K562 (cell line): ENCODE measurements around the gene AGPAT1. TPM values are rescaled to one million over a fixed set of nuclear protein-coding genes. Genes with fewer than 3 reads are reported as not detected.

Experiments used
- EP400 ChIP-seq: fragments of 450-650 bp; IDR thresholded peaks from 2 replicates; pipeline ENCODE4 v1.6.1; 2017; ENCODE audit warnings: antibody characterized with exemption, mild to moderate bottlenecking, moderate library complexity
- HCFC1 ChIP-seq: IDR thresholded peaks from 2 replicates; pipeline ENCODE4 v1.6.1; 2012; ENCODE audit warnings: low read depth, low read length, improper control_type of control experiment
- JUNB ChIP-seq: fragments of 450-650 bp; formaldehyde crosslinking; conservative IDR thresholded peaks from 2 replicates; pipeline ENCODE4 v1.4.0; 2020; ENCODE audit warnings: mild to moderate bottlenecking
- NFIC ChIP-seq: fragments of 450-650 bp; IDR thresholded peaks from 2 replicates; pipeline ENCODE4 v1.6.1; 2017; ENCODE audit warnings: mild to moderate bottlenecking, inconsistent platforms
- PRMT5 ChIP-seq: sonication (generic); formaldehyde crosslinking; IDR thresholded peaks from 2 replicates; pipeline ENCODE4 v1.5.0; 2020; ENCODE audit warnings: missing genetic modification reagents
- RBM39 ChIP-seq: fragments of 200-400 bp; formaldehyde crosslinking; optimal IDR thresholded peaks from 2 replicates; pipeline ENCODE3; 2018; ENCODE audit warnings: low read depth, low read length
- ZNF316 ChIP-seq: fragments of 450-650 bp; IDR thresholded peaks from 2 replicates; pipeline ENCODE4 v1.6.1; 2016
- ZNF766 ChIP-seq: fragments of 200-800 bp; sonication (Bioruptor generic); conservative IDR thresholded peaks from 2 replicates; pipeline ENCODE4 v1.6.1; 2016; ENCODE audit warnings: missing genetic modification characterization, missing compliant biosample characterization
- polyA plus RNA-seq, 8 experiments: library from polyadenylated mRNA; depleted of rRNA in 4 of 8; stranded (reverse) in 5 of 8; unstranded in 3 of 8; fragments of >200 nt; fragmentation: Nextera tagmentation in 2 of 8; fragmentation: Illumina TruSeq in 1 of 8; extraction: Ambion mirVana in 2 of 8; extraction: Trizol in 1 of 8; gene quantifications; 2 replicates each; pipeline versions ENCODE4 v1.2.1 to v1.2.3, GENCODE V29; 2011 to 2014; ENCODE audit warnings: inconsistent platforms in 1 of 8, missing spikeins in 1 of 8
- total RNA-seq, 7 experiments: library from RNA; depleted of rRNA in 6 of 7; stranded (reverse); fragments of >200 nt in 6 of 7; fragmentation: Illumina TruSeq in 2 of 7; extraction: Trizol in 2 of 7; gene quantifications; 2 replicates each; pipeline versions ENCODE4 v1.2.1 to v1.2.3, GENCODE V29; 2011 to 2021; ENCODE audit warnings: low replicate concordance in 1 of 7
- TF ChIP-seq, protein P1 (sequence below), 2 experiments: fragments of 450-650 bp; formaldehyde crosslinking in 1 of 2; IDR thresholded peaks; 2 replicates each; pipeline versions ENCODE4 v1.4.0 to v1.6.1; 2014 to 2020; ENCODE audit warnings: mild to moderate bottlenecking in 2 of 2, borderline replicate concordance in 1 of 2, low read depth in 1 of 2
- TF ChIP-seq, protein P2 (sequence below): sonication (generic); formaldehyde crosslinking; IDR thresholded peaks from 2 replicates; pipeline ENCODE4 v1.8.0; 2022; ENCODE audit warnings: missing genetic modification reagents, mild to moderate bottlenecking, borderline replicate concordance
- TF ChIP-seq, protein P3 (sequence below): fragments of 200-800 bp; sonication (Bioruptor generic); IDR thresholded peaks from 2 replicates; pipeline ENCODE4 v1.6.1; 2017; ENCODE audit warnings: missing genetic modification characterization, missing compliant biosample characterization
- TF ChIP-seq, protein P4 (sequence below): sonication (generic); formaldehyde crosslinking; IDR thresholded peaks from 2 replicates; pipeline ENCODE4 v1.8.1; 2023; ENCODE audit warnings: mild to moderate bottlenecking, missing genetic modification reagents

AGPAT1 gene
- total and polyA plus RNA-seq, 9 of the 15 experiments (the other 6 are each of a cell fraction or from before 2014, with no cell fraction given), result 37.9 to 176 (median 69.4) TPM

DNA sequence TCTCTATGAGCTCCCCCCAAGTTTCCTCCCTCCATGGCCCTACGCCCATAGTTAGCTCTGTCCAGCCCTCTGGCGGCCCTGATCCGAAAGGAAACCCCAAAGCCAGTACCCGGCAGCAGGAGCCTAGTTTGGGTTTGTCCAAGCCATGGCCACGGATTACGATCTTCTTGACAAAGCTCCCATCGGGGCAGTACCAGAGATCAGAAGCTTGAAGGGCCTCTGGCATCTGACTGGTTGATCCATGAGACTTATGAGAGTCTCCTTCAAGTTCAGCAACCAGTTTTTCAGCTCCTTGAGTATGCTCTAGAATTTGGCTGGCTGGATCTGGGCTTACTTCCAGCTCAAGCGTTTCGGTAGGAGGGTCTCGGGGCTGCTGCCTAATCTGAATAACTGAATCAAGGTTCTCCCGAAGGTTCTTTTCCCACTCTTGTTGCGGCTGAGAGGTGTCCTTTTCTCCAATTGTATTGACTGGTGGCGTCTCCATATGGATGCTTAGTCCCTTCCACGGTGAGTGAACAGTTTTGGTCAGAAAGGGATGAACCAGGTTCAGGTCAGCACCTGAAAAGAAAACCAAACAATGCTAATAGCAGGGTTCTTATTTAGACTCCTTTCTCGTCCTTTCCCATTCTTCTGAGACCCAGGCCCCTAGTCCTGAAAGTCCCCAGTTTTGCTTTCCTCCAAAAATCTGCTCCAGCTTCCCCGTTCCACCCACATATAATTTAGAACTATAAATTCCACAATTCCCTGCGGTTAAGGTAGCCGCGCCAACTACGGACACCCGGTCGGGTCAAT, 46.4 kb downstream of the AGPAT1 start (continued):
- TF ChIP-seq, protein P1, sequence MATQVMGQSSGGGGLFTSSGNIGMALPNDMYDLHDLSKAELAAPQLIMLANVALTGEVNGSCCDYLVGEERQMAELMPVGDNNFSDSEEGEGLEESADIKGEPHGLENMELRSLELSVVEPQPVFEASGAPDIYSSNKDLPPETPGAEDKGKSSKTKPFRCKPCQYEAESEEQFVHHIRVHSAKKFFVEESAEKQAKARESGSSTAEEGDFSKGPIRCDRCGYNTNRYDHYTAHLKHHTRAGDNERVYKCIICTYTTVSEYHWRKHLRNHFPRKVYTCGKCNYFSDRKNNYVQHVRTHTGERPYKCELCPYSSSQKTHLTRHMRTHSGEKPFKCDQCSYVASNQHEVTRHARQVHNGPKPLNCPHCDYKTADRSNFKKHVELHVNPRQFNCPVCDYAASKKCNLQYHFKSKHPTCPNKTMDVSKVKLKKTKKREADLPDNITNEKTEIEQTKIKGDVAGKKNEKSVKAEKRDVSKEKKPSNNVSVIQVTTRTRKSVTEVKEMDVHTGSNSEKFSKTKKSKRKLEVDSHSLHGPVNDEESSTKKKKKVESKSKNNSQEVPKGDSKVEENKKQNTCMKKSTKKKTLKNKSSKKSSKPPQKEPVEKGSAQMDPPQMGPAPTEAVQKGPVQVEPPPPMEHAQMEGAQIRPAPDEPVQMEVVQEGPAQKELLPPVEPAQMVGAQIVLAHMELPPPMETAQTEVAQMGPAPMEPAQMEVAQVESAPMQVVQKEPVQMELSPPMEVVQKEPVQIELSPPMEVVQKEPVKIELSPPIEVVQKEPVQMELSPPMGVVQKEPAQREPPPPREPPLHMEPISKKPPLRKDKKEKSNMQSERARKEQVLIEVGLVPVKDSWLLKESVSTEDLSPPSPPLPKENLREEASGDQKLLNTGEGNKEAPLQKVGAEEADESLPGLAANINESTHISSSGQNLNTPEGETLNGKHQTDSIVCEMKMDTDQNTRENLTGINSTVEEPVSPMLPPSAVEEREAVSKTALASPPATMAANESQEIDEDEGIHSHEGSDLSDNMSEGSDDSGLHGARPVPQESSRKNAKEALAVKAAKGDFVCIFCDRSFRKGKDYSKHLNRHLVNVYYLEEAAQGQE (IDR thresholded peaks at IDR 0.05; ENCODE audit: borderline replicate concordance), result peak; percentile 85
- TF ChIP-seq, protein P1 (CRISPR knock-in tag; IDR thresholded peaks at IDR 0.05; ENCODE audit: low read depth), result 0 out of 2 replicates have a peak, but pooled peaks have one; percentile 5
- no peak for TF ChIP-seq EP400
- no peak for TF ChIP-seq JUNB (CRISPR knock-in tag)
- peak; percentile 72 for TF ChIP-seq HCFC1
- no peak for TF ChIP-seq PRMT5 (CRISPR knock-in tag)
- TF ChIP-seq, protein P2, sequence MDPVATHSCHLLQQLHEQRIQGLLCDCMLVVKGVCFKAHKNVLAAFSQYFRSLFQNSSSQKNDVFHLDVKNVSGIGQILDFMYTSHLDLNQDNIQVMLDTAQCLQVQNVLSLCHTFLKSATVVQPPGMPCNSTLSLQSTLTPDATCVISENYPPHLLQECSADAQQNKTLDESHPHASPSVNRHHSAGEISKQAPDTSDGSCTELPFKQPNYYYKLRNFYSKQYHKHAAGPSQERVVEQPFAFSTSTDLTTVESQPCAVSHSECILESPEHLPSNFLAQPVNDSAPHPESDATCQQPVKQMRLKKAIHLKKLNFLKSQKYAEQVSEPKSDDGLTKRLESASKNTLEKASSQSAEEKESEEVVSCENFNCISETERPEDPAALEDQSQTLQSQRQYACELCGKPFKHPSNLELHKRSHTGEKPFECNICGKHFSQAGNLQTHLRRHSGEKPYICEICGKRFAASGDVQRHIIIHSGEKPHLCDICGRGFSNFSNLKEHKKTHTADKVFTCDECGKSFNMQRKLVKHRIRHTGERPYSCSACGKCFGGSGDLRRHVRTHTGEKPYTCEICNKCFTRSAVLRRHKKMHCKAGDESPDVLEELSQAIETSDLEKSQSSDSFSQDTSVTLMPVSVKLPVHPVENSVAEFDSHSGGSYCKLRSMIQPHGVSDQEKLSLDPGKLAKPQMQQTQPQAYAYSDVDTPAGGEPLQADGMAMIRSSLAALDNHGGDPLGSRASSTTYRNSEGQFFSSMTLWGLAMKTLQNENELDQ (CRISPR knock-in tag), result peak; percentile 65; the same call in 1 of the 2 replicates
- TF ChIP-seq, protein P3, sequence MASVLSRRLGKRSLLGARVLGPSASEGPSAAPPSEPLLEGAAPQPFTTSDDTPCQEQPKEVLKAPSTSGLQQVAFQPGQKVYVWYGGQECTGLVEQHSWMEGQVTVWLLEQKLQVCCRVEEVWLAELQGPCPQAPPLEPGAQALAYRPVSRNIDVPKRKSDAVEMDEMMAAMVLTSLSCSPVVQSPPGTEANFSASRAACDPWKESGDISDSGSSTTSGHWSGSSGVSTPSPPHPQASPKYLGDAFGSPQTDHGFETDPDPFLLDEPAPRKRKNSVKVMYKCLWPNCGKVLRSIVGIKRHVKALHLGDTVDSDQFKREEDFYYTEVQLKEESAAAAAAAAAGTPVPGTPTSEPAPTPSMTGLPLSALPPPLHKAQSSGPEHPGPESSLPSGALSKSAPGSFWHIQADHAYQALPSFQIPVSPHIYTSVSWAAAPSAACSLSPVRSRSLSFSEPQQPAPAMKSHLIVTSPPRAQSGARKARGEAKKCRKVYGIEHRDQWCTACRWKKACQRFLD (CRISPR knock-in tag), result 0 out of 2 replicates have a peak, but pooled peaks have one; percentile 45
- 0 out of 2 replicates have a peak, but pooled peaks have one; percentile 19 for TF ChIP-seq ZNF766 (CRISPR knock-in tag)
- peak; percentile 31; the same call in 1 of the 2 replicates for TF ChIP-seq NFIC
- no peak for TF ChIP-seq ZNF316
- TF ChIP-seq, protein P4, sequence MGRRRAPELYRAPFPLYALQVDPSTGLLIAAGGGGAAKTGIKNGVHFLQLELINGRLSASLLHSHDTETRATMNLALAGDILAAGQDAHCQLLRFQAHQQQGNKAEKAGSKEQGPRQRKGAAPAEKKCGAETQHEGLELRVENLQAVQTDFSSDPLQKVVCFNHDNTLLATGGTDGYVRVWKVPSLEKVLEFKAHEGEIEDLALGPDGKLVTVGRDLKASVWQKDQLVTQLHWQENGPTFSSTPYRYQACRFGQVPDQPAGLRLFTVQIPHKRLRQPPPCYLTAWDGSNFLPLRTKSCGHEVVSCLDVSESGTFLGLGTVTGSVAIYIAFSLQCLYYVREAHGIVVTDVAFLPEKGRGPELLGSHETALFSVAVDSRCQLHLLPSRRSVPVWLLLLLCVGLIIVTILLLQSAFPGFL (CRISPR knock-in tag), result peak; percentile 75; the same call in 1 of the 2 replicates
- no peak for TF ChIP-seq RBM39
